Thymus (tissue), 11 donors: ENCODE measurements around the gene PRLH. TPM values are rescaled to one million over a fixed set of nuclear protein-coding genes. Genes with fewer than 3 reads are reported as not detected.

ENCODE experiments used
- DNase-seq, 9 donors: peaks; one replicate each; pipeline ENCODE4 v3.0.0-alpha.2; 2013; ENCODE audit warnings: low spot score in 9 of 9, low read depth in 6 of 9, missing footprints in 1 of 9
- H3K27ac ChIP-seq, 2 donors: one replicate each; pipeline ENCODE4 v1.5.1; 2013; ENCODE audit warnings: control low read depth in 1 of 2, low read depth in 1 of 2, low read length in 1 of 2, mild to moderate bottlenecking in 1 of 2, moderate library complexity in 1 of 2
- H3K27me3 ChIP-seq, 2 donors: one replicate each; pipeline ENCODE4 v1.5.1; 2013; ENCODE audit warnings: low read length in 1 of 2; ENCODE audit not compliant: control insufficient read depth in 2 of 2, insufficient read depth in 1 of 2
- H3K36me3 ChIP-seq, 2 donors: one replicate each; pipeline ENCODE4 v1.5.1; 2013; ENCODE audit warnings: low read length in 1 of 2, mild to moderate bottlenecking in 1 of 2, moderate library complexity in 1 of 2; ENCODE audit not compliant: control insufficient read depth in 2 of 2, insufficient read depth in 2 of 2
- H3K4me1 ChIP-seq, 2 donors: one replicate each; pipeline ENCODE4 v1.5.1; 2013; ENCODE audit warnings: low read length in 2 of 2; ENCODE audit not compliant: control insufficient read depth in 2 of 2, insufficient read depth in 2 of 2
- H3K4me3 ChIP-seq, 2 donors: one replicate each; pipeline ENCODE4 v1.5.1; 2013; ENCODE audit warnings: low read length in 2 of 2, control low read depth in 1 of 2, mild to moderate bottlenecking in 1 of 2
- H3K9me3 ChIP-seq, 2 donors: one replicate each; pipeline ENCODE4 v1.5.1; 2013; ENCODE audit warnings: low read length in 1 of 2, mild to moderate bottlenecking in 1 of 2; ENCODE audit not compliant: control insufficient read depth in 2 of 2, insufficient read depth in 1 of 2
- WGBS: extraction: QIAGEN DNeasy Blood & Tissue Kit; methylation state at CpG from one replicate; pipeline ENCODE4 v1.1.7; 2013; 5-methylcytosine and 5-hydroxymethylcytosine counted together
- polyA plus RNA-seq: library from polyadenylated mRNA; stranded (reverse); fragments of 200-250 nt; gene quantifications from one replicate; pipeline ENCODE4 v1.2.3, GENCODE V29; 2013
- total RNA-seq: library from RNA; stranded (reverse); fragments of 120-200 nt; gene quantifications from one replicate; pipeline ENCODE4 v1.2.4, GENCODE V29; 2013
- donor health status: healthy.

The PRLH gene
- total and polyA plus RNA-seq, 2 donors: not detected

- no peak overlapping the region for H3K4me3 ChIP-seq
- no peaks in the 10 kb centered on the region for H3K36me3 ChIP-seq
- DNase-seq: no peak
- H3K27ac ChIP-seq: no peak overlapping the region
- peaks cover 0 to 3% of the 10 kb centered on the region in 2 donors for H3K27me3 ChIP-seq
- WGBS: 92% methylated on average over 9 of the region's 9 CpGs
- H3K9me3 ChIP-seq: peaks cover 0 to 2% of the 10 kb centered on the region in 2 donors
- H3K4me1 ChIP-seq: no peaks in the 10 kb centered on the region
Observed at GRCh38 chr2:237536617-237537016, 29.8 kb upstream of the PRLH start.

GRCh38 chr2:237538001-237538720, 28.2 kb upstream of the PRLH start:
- Histone ChIP-seq H3K27ac (no peak overlapping the region), H3K4me1 (no peaks in the 10 kb centered on the region), H3K9me3 (peaks cover 2 to 5% of the 10 kb centered on the region in 2 donors), H3K27me3 (peaks cover 0 to 3% of the 10 kb centered on the region in 2 donors), H3K4me3 (no peak overlapping the region), H3K36me3 (no peaks in the 10 kb centered on the region)
- DNase-seq: no peak
- 84% methylated on average over 29 of the region's 29 CpGs for WGBS

DNA sequence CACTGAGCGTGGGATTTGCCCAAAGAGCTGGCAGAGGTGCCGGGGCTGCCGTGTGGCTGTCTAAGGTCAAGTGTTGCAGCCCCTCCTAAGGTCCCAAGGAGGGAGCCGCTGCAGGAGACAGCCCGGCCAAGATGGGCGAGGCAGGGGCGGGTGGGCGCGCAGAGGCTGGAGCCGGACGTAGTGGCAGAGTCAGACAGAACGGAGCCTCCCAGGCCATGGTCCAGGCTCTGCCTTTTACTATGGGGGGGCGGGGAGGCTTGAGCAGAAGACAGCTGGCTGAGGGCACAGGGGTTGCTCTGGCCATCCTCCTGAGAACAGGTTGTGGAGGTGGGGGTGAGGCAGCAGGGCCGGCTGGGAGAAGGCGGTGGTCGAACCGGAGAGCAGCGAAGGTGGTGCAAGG, 27.5 kb upstream of the PRLH start:
- H3K4me3 ChIP-seq: no peak overlapping the region
- H3K36me3 ChIP-seq: no peaks in the 10 kb centered on the region
- peaks cover 2 to 5% of the 10 kb centered on the region in 2 donors for H3K9me3 ChIP-seq
- no peak for DNase-seq
- 96% methylated on average over 18 of the region's 18 CpGs for WGBS
- peaks cover 0 to 3% of the 10 kb centered on the region in 2 donors for H3K27me3 ChIP-seq
- no peaks in the 10 kb centered on the region for H3K4me1 ChIP-seq
- no peak overlapping the region for H3K27ac ChIP-seq

GRCh38 chr2:237539681-237540080, 26.7 kb upstream of the PRLH start:
- Histone ChIP-seq H3K27me3 (peaks cover 0 to 3% of the 10 kb centered on the region in 2 donors), H3K9me3 (peaks cover 2 to 5% of the 10 kb centered on the region in 2 donors), H3K4me1 (no peaks in the 10 kb centered on the region), H3K36me3 (no peaks in the 10 kb centered on the region), H3K4me3 (no peak overlapping the region), H3K27ac (peak overlapping the region in 1 of 2 donors; percentile 18)
- 94% methylated on average over 6 of the region's 6 CpGs for WGBS
- no peak for DNase-seq

GRCh38 chr2:237540223-237540775, 26.1 kb upstream of the PRLH start:
- peaks cover 0 to 3% of the 10 kb centered on the region in 2 donors for H3K27me3 ChIP-seq
- no peak overlapping the region for H3K27ac ChIP-seq
- 95% methylated on average over 13 of the region's 13 CpGs for WGBS
- peaks cover 2 to 5% of the 10 kb centered on the region in 2 donors for H3K9me3 ChIP-seq
- DNase-seq: no peak
- H3K4me3 ChIP-seq: no peak overlapping the region
- H3K36me3 ChIP-seq: no peaks in the 10 kb centered on the region
- H3K4me1 ChIP-seq: no peaks in the 10 kb centered on the region

DNA sequence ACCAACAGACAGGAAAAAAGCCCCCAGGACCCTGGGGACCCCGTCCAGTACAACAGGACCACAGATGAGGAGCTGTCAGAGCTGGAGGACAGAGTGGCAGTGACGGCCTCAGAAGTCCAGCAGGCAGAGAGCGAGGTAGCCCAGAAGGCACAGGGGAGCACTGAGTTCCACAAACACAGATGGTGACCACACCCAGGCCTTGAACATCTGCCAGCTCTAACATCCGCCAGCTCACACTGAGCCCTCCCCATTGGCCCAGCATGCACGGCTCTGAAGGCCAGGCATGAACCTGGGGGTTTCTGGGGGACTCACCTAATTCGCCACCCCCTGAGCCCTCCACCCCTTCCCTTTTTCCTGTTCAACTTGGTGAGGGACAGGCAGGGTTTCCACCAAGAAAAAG, 25.6 kb upstream of the PRLH start:
- Histone ChIP-seq H3K27me3 (peaks cover 0 to 3% of the 10 kb centered on the region in 2 donors), H3K4me3 (no peak overlapping the region), H3K9me3 (peaks cover 2 to 5% of the 10 kb centered on the region in 2 donors), H3K36me3 (no peaks in the 10 kb centered on the region), H3K27ac (no peak overlapping the region), H3K4me1 (no peaks in the 10 kb centered on the region)
- no peak for DNase-seq
- WGBS: 69% methylated on average over 6 of the region's 6 CpGs

DNA sequence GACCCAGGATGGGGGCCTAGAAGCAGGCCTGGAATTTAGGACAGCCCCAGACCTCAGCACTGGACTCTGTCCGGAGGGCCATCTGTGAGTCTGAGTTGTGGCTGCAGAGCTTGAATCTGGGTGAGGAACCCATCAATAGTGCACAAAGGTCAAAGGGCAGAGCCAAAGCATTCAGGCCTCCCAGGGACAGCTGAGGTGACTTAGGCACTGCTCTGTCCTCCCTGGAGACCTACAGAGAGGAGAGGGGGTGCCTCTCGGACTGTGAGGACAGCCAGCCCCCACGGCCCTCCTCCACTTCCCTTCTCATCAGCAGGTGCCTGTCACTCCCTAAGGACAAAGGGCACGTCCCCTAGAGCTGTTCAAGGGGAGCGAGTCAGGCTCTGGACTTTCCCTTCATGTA, 25.1 kb upstream of the PRLH start:
- WGBS: 90% methylated on average over 5 of the region's 5 CpGs
- Histone ChIP-seq H3K9me3 (peaks cover 2 to 5% of the 10 kb centered on the region in 2 donors), H3K4me1 (no peaks in the 10 kb centered on the region), H3K4me3 (no peak overlapping the region), H3K27me3 (peaks cover 0 to 3% of the 10 kb centered on the region in 2 donors), H3K36me3 (no peaks in the 10 kb centered on the region), H3K27ac (no peak overlapping the region)
- DNase-seq: no peak

- Histone ChIP-seq H3K36me3 (no peaks in the 10 kb centered on the region), H3K4me1 (no peaks in the 10 kb centered on the region), H3K9me3 (peaks cover 2 to 5% of the 10 kb centered on the region in 2 donors), H3K27ac (no peak overlapping the region), H3K4me3 (no peak overlapping the region), H3K27me3 (peaks cover 0 to 6% of the 10 kb centered on the region in 2 donors)
- 96% methylated on average over 18 of the region's 18 CpGs for WGBS
- DNase-seq: no peak
Observed at GRCh38 chr2:237542001-237542704, 24.2 kb upstream of the PRLH start.
